GM12878 (cell line): Measurements from ENCODE around the gene OOSP4B. TPM values are rescaled to one million over a fixed set of nuclear protein-coding genes. Genes with fewer than 3 reads are reported as not detected.
"Not testable (repeated sequence)": the region's sequence is repeated elsewhere in the genome, so short reads cannot be mapped to it uniquely, and the experiment has no call there.

Experiments
- ATAC-seq: fragments of 200-7000 bp; cut with Tn5 transposase; 3 replicates; pipeline ENCODE4 v1.9.1; 2020; ENCODE audit warnings: mild to moderate bottlenecking, moderate library complexity
- BruUV-seq: library from RNA; stranded (reverse); fragments of 400-500 nt; replicated peaks from 2 replicates; lab custom pipeline; 2021; lab: Mats Ljungman, UMichigan
- CTCF ChIA-PET: fragments of 300-600 bp; sonication (Branson Sonifier 250); formaldehyde crosslinking; extraction: SDS; loops from one replicate; lab custom pipeline; 2021; ENCODE audit warnings: inconsistent platforms; lab: Yijun Ruan, JAX
- POLR2A ChIA-PET: fragments of 350-600 bp; formaldehyde crosslinking; extraction: SDS; loops from one replicate; lab custom pipeline; 2021; ENCODE audit warnings: inconsistent platforms; lab: Charles Lee
- RAD21 ChIA-PET: fragments of 300-600 bp; sonication (Branson Sonifier 250); formaldehyde crosslinking; loops from one replicate; lab custom pipeline; 2023; ENCODE audit warnings: antibody characterized with exemption; ENCODE audit not compliant: unreplicated experiment; lab: Charles Lee
- SMC1A ChIA-PET: fragments of 300-600 bp; sonication (Branson Sonifier 250); formaldehyde crosslinking; loops from one replicate; lab custom pipeline; 2023; ENCODE audit not compliant: unreplicated experiment, uncharacterized antibody; lab: Charles Lee
- DNase-seq: peaks from one replicate; pipeline ENCODE4 v3.0.0-alpha.2; 2011; ENCODE audit warnings: low read depth, low spot score
- FAIRE-seq: peaks from 3 replicates; lab custom pipeline; 2011; peaks lifted over from hg19 to GRCh38; lab: Jason Lieb, UNC
- H2AFZ ChIP-seq: 2 replicates; pipeline ENCODE4 v1.6.0; 2011; ENCODE audit warnings: low read depth, low read length, control low read depth; ENCODE audit not compliant: control insufficient read depth
- H3K27ac ChIP-seq: 2 replicates; pipeline ENCODE4 v1.5.1; 2011; ENCODE audit warnings: control low read depth; ENCODE audit not compliant: control insufficient read depth, insufficient read depth
- H3K27me3 ChIP-seq, 2 experiments: replicated peaks in 1 of 2; 2 replicates each; pipeline versions ENCODE4 v1.6.0 to v1.6.1; 2011; ENCODE audit warnings: low read length in 1 of 2; ENCODE audit not compliant: control insufficient read depth in 2 of 2, insufficient read depth in 2 of 2
- H3K36me3 ChIP-seq, 2 experiments: 2 replicates each; pipeline ENCODE4 v1.5.1; 2011; ENCODE audit warnings: low read length in 1 of 2; ENCODE audit not compliant: control insufficient read depth in 2 of 2, insufficient read depth in 2 of 2
- H3K4me1 ChIP-seq: 2 replicates; pipeline ENCODE4 v1.6.1; 2011; ENCODE audit warnings: mild to moderate bottlenecking, low read length, moderate library complexity, mixed read lengths; ENCODE audit not compliant: control insufficient read depth, insufficient read depth
- H3K4me2 ChIP-seq: 2 replicates; pipeline ENCODE4 v1.6.0; 2011; ENCODE audit warnings: control low read depth; ENCODE audit not compliant: control insufficient read depth, insufficient read depth
- H3K4me3 ChIP-seq: fragments of 200-600 bp; sonication (generic); 2 replicates; pipeline ENCODE4 v1.5.1; 2016
- H3K79me2 ChIP-seq: 2 replicates; pipeline ENCODE4 v1.6.0; 2011; ENCODE audit warnings: low read length; ENCODE audit not compliant: control insufficient read depth, insufficient read depth
- H3K9ac ChIP-seq: 2 replicates; pipeline ENCODE4 v1.8.0; 2011; ENCODE audit warnings: low read length, control low read depth, mixed read lengths; ENCODE audit not compliant: control insufficient read depth, insufficient read depth
- H3K9me3 ChIP-seq: replicated peaks from 3 replicates; pipeline ENCODE4 v1.5.1; 2011; ENCODE audit warnings: mild to moderate bottlenecking, low read length; ENCODE audit not compliant: control insufficient read depth, insufficient read depth
- H4K20me1 ChIP-seq: 2 replicates; pipeline ENCODE4 v1.6.0; 2011; ENCODE audit not compliant: control insufficient read depth, insufficient read depth
- ASH2L ChIP-seq: fragments of 300-600, 200-600 bp; sonication (generic); IDR thresholded peaks from 2 replicates; pipeline ENCODE4 v1.6.1; 2017; ENCODE audit warnings: low read depth, mild to moderate bottlenecking, borderline replicate concordance
- CREM ChIP-seq: IDR thresholded peaks from 2 replicates; pipeline ENCODE4 v1.6.1; 2014; ENCODE audit warnings: antibody characterized with exemption, low read depth
- YY1 ChIP-seq: IDR thresholded peaks from 2 replicates; pipeline ENCODE4 v1.6.1; 2011; ENCODE audit warnings: low read depth, mild to moderate bottlenecking, low read length
- WGBS: methylation state at CpG from one replicate; pipeline ENCODE4 v1.1.6; 2016; ENCODE audit warnings: low lambda C conversion rate; ENCODE audit not compliant: insufficient replicate concordance, insufficient coverage; ENCODE audit errors: missing lambda C conversion rate; 5-methylcytosine and 5-hydroxymethylcytosine counted together
- in situ Hi-C: fragments of 300-500 bp; cut with MboI; formaldehyde crosslinking; loops from 9 replicates; pipeline ENCODE4 v1.14.3; 2018; ENCODE audit warnings: mixed read lengths
- intact Hi-C: fragments of 100-400 bp; cut with micrococcal nuclease; formaldehyde crosslinking; loops from one replicate; pipeline ENCODE4 v1.14.2; 2022; ENCODE audit not compliant: unreplicated experiment
- polyA plus RNA-seq, 11 experiments: library from polyadenylated mRNA; depleted of rRNA in 4 of 11; unstranded in 6 of 11; stranded (reverse) in 5 of 11; fragments of >200 nt; fragmentation: Nextera tagmentation in 4 of 11; fragmentation: Illumina TruSeq in 1 of 11; extraction: Ambion mirVana in 4 of 11; extraction: Trizol in 1 of 11; gene quantifications; 1 replicate in 1 of 11; 2 replicates in 10 of 11; pipeline versions ENCODE4 v1.2.1 to v1.2.3, GENCODE V29; 2011 to 2016; ENCODE audit warnings: inconsistent platforms in 2 of 11, missing spikeins in 2 of 11, low read depth in 1 of 11
- total RNA-seq, 4 experiments: library from RNA; depleted of rRNA in 3 of 4; stranded (reverse); fragments of >200 nt in 3 of 4; fragmentation: Illumina TruSeq in 1 of 4; extraction: Trizol in 1 of 4; gene quantifications; 2 replicates each; pipeline versions ENCODE4 v1.2.1 to v1.2.3, GENCODE V29; 2013 to 2021
- TF ChIP-seq, protein P1 (sequence below): IDR thresholded peaks from 2 replicates; pipeline ENCODE4 v1.6.1; 2012; ENCODE audit warnings: low read length, inconsistent platforms
- TF ChIP-seq, protein P2 (sequence below): fragments of 450-650 bp; IDR thresholded peaks from 2 replicates; pipeline ENCODE4 v1.6.1; 2016; ENCODE audit warnings: mild to moderate bottlenecking
- TF ChIP-seq, protein P3 (sequence below): fragments of 450-650 bp; IDR thresholded peaks from 2 replicates; pipeline ENCODE4 v1.6.1; 2017; ENCODE audit warnings: mild to moderate bottlenecking, moderate library complexity

The OOSP4B gene
- total and polyA plus RNA-seq, 10 of the 15 experiments (the other 5 are each of a cell fraction or from before 2014, with no cell fraction given) = not detected

DNA sequence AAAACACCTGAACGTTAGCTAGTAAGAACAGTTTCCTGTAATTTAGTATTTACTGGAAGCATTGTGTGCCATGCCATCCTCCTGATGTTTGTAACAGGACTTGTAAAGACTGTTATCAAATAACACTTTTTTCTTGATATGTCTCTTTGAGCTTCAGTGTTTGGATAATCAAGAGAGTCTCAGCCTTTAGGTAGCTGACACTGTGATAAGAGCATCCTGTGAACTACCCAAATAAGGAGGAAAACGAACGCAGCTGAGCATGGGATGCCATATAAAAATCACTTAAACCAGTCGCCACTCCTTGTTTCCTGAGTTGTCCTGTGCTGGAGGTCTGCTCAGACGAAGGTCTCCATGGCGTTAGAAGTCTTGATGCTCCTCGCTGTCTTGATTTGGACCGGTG is 23.1 kb downstream of the OOSP4B start, which contains the start of gene OOSP2:
Gene OOSP2, plus strand, starts transcription at position 301 of the 400 bp plus-strand sequence. Its CDS starts 51 bp downstream, at position 352.
- in situ Hi-C loops (no loop called here), intact Hi-C loops (no loop called here)
- Histone ChIP-seq H3K27ac (no peak within 1 kb of the TSS), H3K79me2 (no peaks in the 10 kb centered on the region), H3K4me3 (no peak within 1 kb of the TSS), H3K27me3 (no peaks in the 10 kb centered on the region), H3K4me2 (no peak within 1 kb of the TSS), H3K9ac (no peak within 1 kb of the TSS)
- ATAC-seq = no peak
- no TSS peak for BruUV-seq
- SMC1A ChIA-PET = no interaction called here
- POLR2A ChIA-PET = no interaction called here
- WGBS = 21% methylated on average over 8 of the region's 8 CpGs
- RAD21 ChIA-PET = no interaction called here
- TF ChIP-seq, protein P1, sequence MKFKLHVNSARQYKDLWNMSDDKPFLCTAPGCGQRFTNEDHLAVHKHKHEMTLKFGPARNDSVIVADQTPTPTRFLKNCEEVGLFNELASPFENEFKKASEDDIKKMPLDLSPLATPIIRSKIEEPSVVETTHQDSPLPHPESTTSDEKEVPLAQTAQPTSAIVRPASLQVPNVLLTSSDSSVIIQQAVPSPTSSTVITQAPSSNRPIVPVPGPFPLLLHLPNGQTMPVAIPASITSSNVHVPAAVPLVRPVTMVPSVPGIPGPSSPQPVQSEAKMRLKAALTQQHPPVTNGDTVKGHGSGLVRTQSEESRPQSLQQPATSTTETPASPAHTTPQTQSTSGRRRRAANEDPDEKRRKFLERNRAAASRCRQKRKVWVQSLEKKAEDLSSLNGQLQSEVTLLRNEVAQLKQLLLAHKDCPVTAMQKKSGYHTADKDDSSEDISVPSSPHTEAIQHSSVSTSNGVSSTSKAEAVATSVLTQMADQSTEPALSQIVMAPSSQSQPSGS = no peak
- TF ChIP-seq YY1 = no peak
- TF ChIP-seq, protein P2, sequence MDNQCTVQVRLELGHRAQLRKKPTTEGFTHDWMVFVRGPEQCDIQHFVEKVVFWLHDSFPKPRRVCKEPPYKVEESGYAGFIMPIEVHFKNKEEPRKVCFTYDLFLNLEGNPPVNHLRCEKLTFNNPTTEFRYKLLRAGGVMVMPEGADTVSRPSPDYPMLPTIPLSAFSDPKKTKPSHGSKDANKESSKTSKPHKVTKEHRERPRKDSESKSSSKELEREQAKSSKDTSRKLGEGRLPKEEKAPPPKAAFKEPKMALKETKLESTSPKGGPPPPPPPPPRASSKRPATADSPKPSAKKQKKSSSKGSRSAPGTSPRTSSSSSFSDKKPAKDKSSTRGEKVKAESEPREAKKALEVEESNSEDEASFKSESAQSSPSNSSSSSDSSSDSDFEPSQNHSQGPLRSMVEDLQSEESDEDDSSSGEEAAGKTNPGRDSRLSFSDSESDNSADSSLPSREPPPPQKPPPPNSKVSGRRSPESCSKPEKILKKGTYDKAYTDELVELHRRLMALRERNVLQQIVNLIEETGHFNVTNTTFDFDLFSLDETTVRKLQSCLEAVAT = no peak
- no peak for TF ChIP-seq ASH2L
- no peak for TF ChIP-seq CREM
- TF ChIP-seq, protein P3, sequence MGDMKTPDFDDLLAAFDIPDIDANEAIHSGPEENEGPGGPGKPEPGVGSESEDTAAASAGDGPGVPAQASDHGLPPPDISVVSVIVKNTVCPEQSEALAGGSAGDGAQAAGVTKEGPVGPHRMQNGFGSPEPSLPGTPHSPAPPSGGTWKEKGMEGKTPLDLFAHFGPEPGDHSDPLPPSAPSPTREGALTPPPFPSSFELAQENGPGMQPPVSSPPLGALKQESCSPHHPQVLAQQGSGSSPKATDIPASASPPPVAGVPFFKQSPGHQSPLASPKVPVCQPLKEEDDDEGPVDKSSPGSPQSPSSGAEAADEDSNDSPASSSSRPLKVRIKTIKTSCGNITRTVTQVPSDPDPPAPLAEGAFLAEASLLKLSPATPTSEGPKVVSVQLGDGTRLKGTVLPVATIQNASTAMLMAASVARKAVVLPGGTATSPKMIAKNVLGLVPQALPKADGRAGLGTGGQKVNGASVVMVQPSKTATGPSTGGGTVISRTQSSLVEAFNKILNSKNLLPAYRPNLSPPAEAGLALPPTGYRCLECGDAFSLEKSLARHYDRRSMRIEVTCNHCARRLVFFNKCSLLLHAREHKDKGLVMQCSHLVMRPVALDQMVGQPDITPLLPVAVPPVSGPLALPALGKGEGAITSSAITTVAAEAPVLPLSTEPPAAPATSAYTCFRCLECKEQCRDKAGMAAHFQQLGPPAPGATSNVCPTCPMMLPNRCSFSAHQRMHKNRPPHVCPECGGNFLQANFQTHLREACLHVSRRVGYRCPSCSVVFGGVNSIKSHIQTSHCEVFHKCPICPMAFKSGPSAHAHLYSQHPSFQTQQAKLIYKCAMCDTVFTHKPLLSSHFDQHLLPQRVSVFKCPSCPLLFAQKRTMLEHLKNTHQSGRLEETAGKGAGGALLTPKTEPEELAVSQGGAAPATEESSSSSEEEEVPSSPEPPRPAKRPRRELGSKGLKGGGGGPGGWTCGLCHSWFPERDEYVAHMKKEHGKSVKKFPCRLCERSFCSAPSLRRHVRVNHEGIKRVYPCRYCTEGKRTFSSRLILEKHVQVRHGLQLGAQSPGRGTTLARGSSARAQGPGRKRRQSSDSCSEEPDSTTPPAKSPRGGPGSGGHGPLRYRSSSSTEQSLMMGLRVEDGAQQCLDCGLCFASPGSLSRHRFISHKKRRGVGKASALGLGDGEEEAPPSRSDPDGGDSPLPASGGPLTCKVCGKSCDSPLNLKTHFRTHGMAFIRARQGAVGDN = no peak
- TF ChIP-seq, all 136 proteins: peak for 0
- H4K20me1 ChIP-seq = no peaks in the 10 kb centered on the region
- H2AFZ ChIP-seq = no peak within 1 kb of the TSS
- DNase-seq (no peak), FAIRE-seq (no peak)
- H3K4me1 ChIP-seq = no peaks in the 10 kb centered on the region
- CTCF ChIA-PET = no interaction called here
- no peaks in the 10 kb centered on the region for H3K9me3 ChIP-seq
- H3K36me3 ChIP-seq = no peaks in the 10 kb centered on the region

DNA sequence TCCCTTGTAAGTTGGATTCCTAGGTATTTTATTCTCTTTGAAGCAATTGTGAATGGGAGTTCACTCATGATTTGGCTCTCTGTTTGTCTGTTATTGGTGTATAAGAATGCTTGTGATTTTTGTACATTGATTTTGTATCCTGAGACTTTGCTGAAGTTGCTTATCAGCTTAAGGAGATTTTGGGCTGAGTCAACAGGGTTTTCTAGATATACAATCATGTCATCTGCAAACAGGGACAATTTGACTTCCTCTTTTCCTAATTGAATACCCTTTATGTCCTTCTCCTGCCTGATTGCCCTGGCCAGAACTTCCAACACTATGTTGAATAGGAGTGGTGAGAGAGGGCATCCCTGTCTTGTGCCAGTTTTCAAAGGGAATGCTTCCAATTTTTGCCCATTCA is 33.4 kb downstream of the OOSP4B start:
- FAIRE-seq, H2AFZ ChIP-seq, CTCF ChIA-PET, H3K4me2 ChIP-seq, H3K4me1 ChIP-seq, in situ Hi-C loops, H3K4me3 ChIP-seq, H3K9me3 ChIP-seq, H3K27me3 ChIP-seq, H4K20me1 ChIP-seq, BruUV-seq, ATAC-seq, H3K36me3 ChIP-seq, H3K27ac ChIP-seq, intact Hi-C loops, H3K9ac ChIP-seq, POLR2A ChIA-PET, DNase-seq, RAD21 ChIA-PET, SMC1A ChIA-PET, H3K79me2 ChIP-seq: not testable (repeated sequence)
